ENCODE measurements around the gene SLC6A7. TPM values are rescaled to one million over a fixed set of nuclear protein-coding genes. Genes with fewer than 3 reads are reported as not detected.

SLC6A7 gene
- total RNA-seq, 4 donors from 2014 or later, result 0.07 TPM; not detected in 3

DNA sequence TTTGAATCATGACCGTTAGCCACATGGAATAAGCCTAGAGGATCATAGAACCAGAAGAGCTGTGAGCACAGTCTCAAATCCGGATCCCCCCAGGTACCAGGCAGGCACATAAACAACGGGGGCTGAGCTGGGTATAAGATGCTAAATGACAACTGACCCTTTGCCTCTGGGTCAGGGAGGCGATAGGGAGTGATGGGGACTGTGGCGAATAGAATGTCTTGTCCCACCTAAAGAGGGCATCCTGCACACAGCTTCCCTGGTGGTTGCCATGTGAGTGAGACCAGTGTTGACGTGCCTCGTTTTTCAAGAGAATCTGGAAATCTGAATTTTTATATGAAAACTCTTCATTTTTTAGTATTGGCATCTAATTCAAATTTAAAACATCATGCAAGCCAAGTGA, 33.6 kb downstream of the SLC6A7 start:
- ATAC-seq, result no peak
- Histone ChIP-seq H3K4me1 (peaks cover 0 to 2% of the 10 kb centered on the region in 2 donors), H3K27me3 (no peaks in the 10 kb centered on the region), H3K9me3 (no peaks in the 10 kb centered on the region), H3K27ac (no peak overlapping the region), H3K4me3 (no peak overlapping the region), H3K36me3 (peaks cover 0 to 8% of the 10 kb centered on the region in 2 donors)
- in situ Hi-C loops (cut with MboI; ENCODE audit: low sequenced_read_pairs in 4 of 4), result loop anchor here in 2 of 4 donors (5.0 to 25.0 kb wide), 2 partner anchors 61 to 186 kb away; no protein-coding TSS in a partner anchor
- TF ChIP-seq, protein P1, sequence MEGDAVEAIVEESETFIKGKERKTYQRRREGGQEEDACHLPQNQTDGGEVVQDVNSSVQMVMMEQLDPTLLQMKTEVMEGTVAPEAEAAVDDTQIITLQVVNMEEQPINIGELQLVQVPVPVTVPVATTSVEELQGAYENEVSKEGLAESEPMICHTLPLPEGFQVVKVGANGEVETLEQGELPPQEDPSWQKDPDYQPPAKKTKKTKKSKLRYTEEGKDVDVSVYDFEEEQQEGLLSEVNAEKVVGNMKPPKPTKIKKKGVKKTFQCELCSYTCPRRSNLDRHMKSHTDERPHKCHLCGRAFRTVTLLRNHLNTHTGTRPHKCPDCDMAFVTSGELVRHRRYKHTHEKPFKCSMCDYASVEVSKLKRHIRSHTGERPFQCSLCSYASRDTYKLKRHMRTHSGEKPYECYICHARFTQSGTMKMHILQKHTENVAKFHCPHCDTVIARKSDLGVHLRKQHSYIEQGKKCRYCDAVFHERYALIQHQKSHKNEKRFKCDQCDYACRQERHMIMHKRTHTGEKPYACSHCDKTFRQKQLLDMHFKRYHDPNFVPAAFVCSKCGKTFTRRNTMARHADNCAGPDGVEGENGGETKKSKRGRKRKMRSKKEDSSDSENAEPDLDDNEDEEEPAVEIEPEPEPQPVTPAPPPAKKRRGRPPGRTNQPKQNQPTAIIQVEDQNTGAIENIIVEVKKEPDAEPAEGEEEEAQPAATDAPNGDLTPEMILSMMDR (IDR thresholded peaks at IDR 0.05 in 4 of 5, conservative IDR thresholded peaks at IDR 0.05 in 1 of 5), result no peak
- TF ChIP-seq POLR2A (IDR thresholded peaks at IDR 0.05), result no peak
- intact Hi-C loops (cut with DNase I; ENCODE audit: low total_unique reads), result no loop called here
- no peak for DNase-seq

DNA sequence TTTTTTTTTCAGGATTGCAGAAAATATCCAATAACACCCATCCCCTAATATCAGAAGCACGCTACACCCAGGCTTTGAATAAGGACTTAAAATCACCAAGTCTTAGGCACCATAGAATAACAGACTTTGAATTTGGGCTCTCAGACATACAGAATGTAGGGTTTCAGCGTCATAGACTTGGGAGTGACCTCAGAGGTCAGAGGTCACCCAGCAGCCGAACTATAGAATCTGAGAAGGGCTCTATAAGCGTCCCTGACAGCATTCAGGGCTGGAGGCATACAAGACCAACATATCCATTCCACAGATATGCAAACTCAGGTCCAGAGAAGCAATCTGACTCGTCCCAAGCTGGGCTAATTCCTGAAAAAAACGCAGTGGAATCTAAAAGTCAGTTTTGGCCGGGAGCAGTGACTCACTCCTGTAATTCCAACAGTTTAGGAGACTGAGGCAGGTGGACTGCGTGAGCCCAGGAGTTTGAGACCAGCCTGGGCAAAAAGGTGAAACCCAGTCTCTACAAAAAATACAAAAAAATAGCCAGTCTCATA, 34.7 kb downstream of the SLC6A7 start:
- intact Hi-C loops (cut with DNase I; ENCODE audit: low total_unique reads) (no loop called here), in situ Hi-C loops (cut with MboI; ENCODE audit: low sequenced_read_pairs in 4 of 4) (loop anchor here in 2 of 4 donors (5.0 to 25.0 kb wide), 2 partner anchors 62 to 187 kb away; no protein-coding TSS in a partner anchor)
- Histone ChIP-seq H3K9me3 (no peaks in the 10 kb centered on the region), H3K27me3 (no peaks in the 10 kb centered on the region), H3K4me1 (no peaks in the 10 kb centered on the region), H3K36me3 (peaks cover 0 to 8% of the 10 kb centered on the region in 2 donors), H3K27ac (no peak overlapping the region), H3K4me3 (no peak overlapping the region)
- DNase-seq, result no peak
- TF ChIP-seq, protein P1 (IDR thresholded peaks at IDR 0.05 in 4 of 5, conservative IDR thresholded peaks at IDR 0.05 in 1 of 5), result no peak
- TF ChIP-seq POLR2A (IDR thresholded peaks at IDR 0.05), result no peak
- ATAC-seq, result no peak

DNA sequence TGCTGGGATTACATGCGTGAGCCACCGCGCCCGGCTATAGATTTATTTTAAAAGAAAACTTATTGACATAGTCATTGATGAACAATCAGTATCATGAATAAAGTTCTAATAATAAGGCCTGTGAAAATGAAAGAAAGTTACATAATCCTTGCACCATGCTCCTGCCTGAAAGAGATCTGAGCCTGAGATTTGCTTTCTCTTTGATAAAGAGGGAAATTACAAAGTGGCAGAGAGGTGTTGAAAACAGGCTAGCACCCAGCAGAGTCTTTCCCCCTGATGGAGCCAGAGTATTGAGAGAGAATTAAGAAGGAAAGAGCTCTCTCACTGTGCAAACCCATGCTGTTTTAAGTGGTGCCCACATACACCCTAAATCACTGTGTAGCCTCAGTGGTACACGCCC, 37.2 kb downstream of the SLC6A7 start:
- Histone ChIP-seq H3K4me1 (no peaks in the 10 kb centered on the region), H3K9me3 (no peaks in the 10 kb centered on the region), H3K27me3 (no peaks in the 10 kb centered on the region), H3K36me3 (peaks cover 0 to 14% of the 10 kb centered on the region in 2 donors), H3K27ac (no peak overlapping the region), H3K4me3 (no peak overlapping the region)
- in situ Hi-C loops (cut with MboI; ENCODE audit: low sequenced_read_pairs in 4 of 4) (no loop called here), intact Hi-C loops (cut with DNase I; ENCODE audit: low total_unique reads) (no loop called here)
- no peak for ATAC-seq
- DNase-seq, result no peak
- TF ChIP-seq, protein P1 (IDR thresholded peaks at IDR 0.05 in 4 of 5, conservative IDR thresholded peaks at IDR 0.05 in 1 of 5), result no peak

DNA sequence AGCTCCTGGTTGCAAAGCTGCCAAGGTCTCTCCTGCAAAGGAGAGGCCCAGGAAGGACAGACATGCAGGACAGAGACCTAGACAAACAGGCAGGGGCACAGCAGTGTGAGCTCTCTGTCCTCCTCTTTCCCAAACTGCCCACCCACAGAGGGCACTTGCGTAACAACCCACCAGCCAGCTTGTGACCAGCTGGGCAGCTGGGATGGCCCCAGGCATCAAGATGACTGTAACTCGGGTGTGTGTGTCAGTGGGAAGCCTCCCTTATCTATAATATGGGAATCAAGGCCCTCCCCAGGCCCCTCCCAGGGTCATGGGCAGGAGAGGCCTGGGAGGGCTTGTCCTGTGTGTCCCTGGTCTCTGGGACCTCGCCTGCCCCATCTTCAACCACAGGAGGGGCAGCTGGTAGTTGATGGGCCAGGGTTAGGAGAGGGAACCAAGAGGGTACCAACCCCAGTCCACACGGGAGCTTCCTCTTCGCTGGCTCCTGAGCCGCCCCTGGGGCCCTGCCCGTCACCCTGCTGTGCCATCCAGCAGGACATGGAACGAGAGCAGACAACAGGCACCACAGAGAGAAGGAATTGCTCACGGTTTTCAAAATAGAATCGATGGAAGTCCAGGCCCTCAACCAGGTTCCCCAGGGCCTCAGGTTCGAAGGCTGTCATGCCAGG, 37.9 kb downstream of the SLC6A7 start:
- Histone ChIP-seq H3K9me3 (no peaks in the 10 kb centered on the region), H3K4me3 (no peak overlapping the region), H3K36me3 (peaks cover 0 to 14% of the 10 kb centered on the region in 2 donors), H3K4me1 (no peaks in the 10 kb centered on the region), H3K27me3 (no peaks in the 10 kb centered on the region), H3K27ac (peak overlapping the region in 1 of 4 donors; percentile 22)
- ATAC-seq (no peak), DNase-seq (no peak)
- in situ Hi-C loops (cut with MboI; ENCODE audit: low sequenced_read_pairs in 4 of 4) (no loop called here), intact Hi-C loops (cut with DNase I; ENCODE audit: low total_unique reads) (no loop called here)
- TF ChIP-seq, protein P1 (IDR thresholded peaks at IDR 0.05 in 4 of 5, conservative IDR thresholded peaks at IDR 0.05 in 1 of 5), result no peak
- TF ChIP-seq POLR2A (IDR thresholded peaks at IDR 0.05), result no peak

Data from gastrocnemius medialis (tissue), 4 donors.